ENCODE results near the gene PBX4. TPM values are rescaled to one million over a fixed set of nuclear protein-coding genes. Genes with fewer than 3 reads are reported as not detected.

PBX4 gene
- total and polyA plus RNA-seq, 2 experiments from 2014 or later = 3.2 to 4.3 TPM

- Histone ChIP-seq H4K20me1 (ENCODE audit: insufficient read depth, poor library complexity, severe bottlenecking) (peaks cover 28% of the 10 kb centered on the region), H3K36me3 (replicated peaks; ENCODE audit: insufficient read depth, low read depth) (no peaks in the 10 kb centered on the region), H3K27me3 (no peaks in the 10 kb centered on the region), H3K79me2 (peaks cover 40% of the 10 kb centered on the region), H3K9me2 (replicated peaks; ENCODE audit: insufficient read depth) (no peaks in the 10 kb centered on the region), H3K4me3 (no peak overlapping the region), H3K27ac (no peak overlapping the region), H2AFZ (no peak overlapping the region), H3K4me2 (no peak overlapping the region), H3K9me3 (ENCODE audit: low read depth) (no peaks in the 10 kb centered on the region), H3K4me1 (ENCODE audit: insufficient read depth) (no peaks in the 10 kb centered on the region)
- no peak for DNase-seq (ENCODE audit: low spot score)
- 92% methylated on average over 23 of the region's 23 CpGs for WGBS (ENCODE audit: low lambda C conversion rate, missing lambda C conversion rate)
- TF ChIP-seq EZH2phosphoT487 (IDR thresholded peaks at IDR 0.05; ENCODE audit: low read depth, severe bottlenecking, unreplicated experiment) (no peak), CTCF (IDR thresholded peaks at IDR 0.05; ENCODE audit: poor library complexity) (no peak), EZH2 (IDR thresholded peaks at IDR 0.05; ENCODE audit: borderline replicate concordance) (no peak)
Observed at GRCh38 chr19:19525611-19526380, 92.7 kb downstream of the PBX4 start.

- TF ChIP-seq EZH2 (IDR thresholded peaks at IDR 0.05; ENCODE audit: borderline replicate concordance) (no peak), EZH2phosphoT487 (IDR thresholded peaks at IDR 0.05; ENCODE audit: low read depth, severe bottlenecking, unreplicated experiment) (no peak), CTCF (IDR thresholded peaks at IDR 0.05; ENCODE audit: poor library complexity) (no peak)
- no peak for DNase-seq (ENCODE audit: low spot score)
- WGBS (ENCODE audit: low lambda C conversion rate, missing lambda C conversion rate) = 89% methylated on average over 7 of the region's 7 CpGs
- no peak overlapping the region for H3K4me3 ChIP-seq
- H3K4me1 ChIP-seq (ENCODE audit: insufficient read depth) = no peaks in the 10 kb centered on the region
- peaks cover 58% of the 10 kb centered on the region for H3K79me2 ChIP-seq
- peaks cover 28% of the 10 kb centered on the region for H4K20me1 ChIP-seq (ENCODE audit: insufficient read depth, poor library complexity, severe bottlenecking)
- H3K27me3 ChIP-seq = no peaks in the 10 kb centered on the region
- H3K9me3 ChIP-seq (ENCODE audit: low read depth) = no peaks in the 10 kb centered on the region
- H3K36me3 ChIP-seq (replicated peaks; ENCODE audit: insufficient read depth, low read depth) = no peaks in the 10 kb centered on the region
- H3K4me2 ChIP-seq = no peak overlapping the region
- H3K27ac ChIP-seq = no peak overlapping the region
- H2AFZ ChIP-seq = no peak overlapping the region
- H3K9me2 ChIP-seq (replicated peaks; ENCODE audit: insufficient read depth) = no peaks in the 10 kb centered on the region
Observed at GRCh38 chr19:19524053-19524452, 94.4 kb downstream of the PBX4 start.

GRCh38 chr19:19523177-19523576 lies 95.3 kb downstream of the PBX4 start:
- no peak for TF ChIP-seq EZH2 (IDR thresholded peaks at IDR 0.05; ENCODE audit: borderline replicate concordance)
- TF ChIP-seq EZH2phosphoT487 (IDR thresholded peaks at IDR 0.05; ENCODE audit: low read depth, severe bottlenecking, unreplicated experiment) = no peak
- no peak for TF ChIP-seq CTCF (IDR thresholded peaks at IDR 0.05; ENCODE audit: poor library complexity)
- H3K27me3 ChIP-seq = no peaks in the 10 kb centered on the region
- no peaks in the 10 kb centered on the region for H3K9me2 ChIP-seq (replicated peaks; ENCODE audit: insufficient read depth)
- H3K27ac ChIP-seq = no peak overlapping the region
- no peak overlapping the region for H2AFZ ChIP-seq
- H3K4me3 ChIP-seq = no peak overlapping the region
- no peak for DNase-seq (ENCODE audit: low spot score)
- H4K20me1 ChIP-seq (ENCODE audit: insufficient read depth, poor library complexity, severe bottlenecking) = peaks cover 28% of the 10 kb centered on the region
- no peak overlapping the region for H3K4me2 ChIP-seq
- peaks cover 66% of the 10 kb centered on the region for H3K79me2 ChIP-seq
- H3K9me3 ChIP-seq (ENCODE audit: low read depth) = no peaks in the 10 kb centered on the region
- no peaks in the 10 kb centered on the region for H3K4me1 ChIP-seq (ENCODE audit: insufficient read depth)
- H3K36me3 ChIP-seq (replicated peaks; ENCODE audit: insufficient read depth, low read depth) = no peaks in the 10 kb centered on the region
- WGBS (ENCODE audit: low lambda C conversion rate, missing lambda C conversion rate) = 96% methylated on average over 3 of the region's 3 CpGs

Data from hepatocyte (in vitro differentiated cells).